GM23338 (cell line): Measurements from ENCODE around the gene ABHD14A. TPM values are rescaled to one million over a fixed set of nuclear protein-coding genes. Genes with fewer than 3 reads are reported as not detected.

Source experiments
- ATAC-seq: fragments of 200-7000 bp; cut with Tn5 transposase; 3 replicates; pipeline ENCODE4 v1.9.1; 2020
- DNase-seq: peaks from one replicate; pipeline ENCODE4 v3.0.0-alpha.2; 2015; ENCODE audit warnings: low spot score
- H2AFZ ChIP-seq: fragments of 200-600 bp; sonication (generic); 2 replicates; pipeline ENCODE4 v1.8.0; 2016; ENCODE audit warnings: antibody characterized with exemption, mild to moderate bottlenecking, moderate library complexity
- H3F3A ChIP-seq: fragments of 200-600 bp; sonication (generic); replicated peaks from 2 replicates; pipeline ENCODE4 v1.8.0; 2017; ENCODE audit warnings: antibody characterized with exemption, mixed run types, low read depth
- H3K27ac ChIP-seq: fragments of 200-600 bp; sonication (generic); 2 replicates; pipeline ENCODE4 v1.6.1; 2016; ENCODE audit warnings: low read depth
- H3K27me3 ChIP-seq: fragments of 200-600 bp; sonication (generic); 2 replicates; pipeline ENCODE4 v1.8.0; 2016; ENCODE audit warnings: mild to moderate bottlenecking, mixed run types, moderate library complexity; ENCODE audit not compliant: insufficient read depth
- H3K36me3 ChIP-seq: fragments of 200-600 bp; sonication (generic); 2 replicates; pipeline ENCODE4 v1.8.0; 2016; ENCODE audit warnings: mild to moderate bottlenecking; ENCODE audit not compliant: insufficient read depth
- H3K4me1 ChIP-seq: fragments of 200-600 bp; sonication (generic); 2 replicates; pipeline ENCODE4 v1.8.0; 2016; ENCODE audit warnings: mild to moderate bottlenecking, moderate library complexity; ENCODE audit not compliant: insufficient read depth
- H3K4me2 ChIP-seq: fragments of 200-600 bp; sonication (generic); 2 replicates; pipeline ENCODE4 v1.7.1; 2017; ENCODE audit warnings: mixed run types
- H3K4me3 ChIP-seq: fragments of 200-600 bp; sonication (generic); 2 replicates; pipeline ENCODE4 v1.6.1; 2016; ENCODE audit warnings: mixed run types
- H3K79me2 ChIP-seq: fragments of 200-600 bp; sonication (generic); replicated peaks from 2 replicates; pipeline ENCODE4 v1.8.0; 2017; ENCODE audit warnings: mild to moderate bottlenecking; ENCODE audit not compliant: insufficient read depth
- H3K9me2 ChIP-seq: fragments of 200-600 bp; sonication (generic); 2 replicates; pipeline ENCODE4 v1.8.0; 2017; ENCODE audit not compliant: insufficient read depth
- H4K20me1 ChIP-seq: fragments of 200-600 bp; sonication (generic); replicated peaks from 2 replicates; pipeline ENCODE4 v1.8.0; 2017; ENCODE audit warnings: mild to moderate bottlenecking; ENCODE audit not compliant: insufficient read depth
- H3K27ac Mint-ChIP-seq: 2 replicates; pipeline ENCODE4 v1.8.0; 2020; ENCODE audit warnings: inconsistent platforms, mild to moderate bottlenecking, moderate library complexity, mixed read lengths
- H3K27me3 Mint-ChIP-seq: 3 replicates; pipeline ENCODE4 v1.8.0; 2022; ENCODE audit warnings: low read depth, mild to moderate bottlenecking, moderate library complexity, mixed read lengths, inconsistent platforms; ENCODE audit not compliant: insufficient read depth, poor library complexity
- H3K36me3 Mint-ChIP-seq: 3 replicates; pipeline ENCODE4 v1.8.0; 2021; ENCODE audit warnings: low read depth, mild to moderate bottlenecking, inconsistent platforms, moderate library complexity, mixed read lengths
- H3K4me1 Mint-ChIP-seq: 3 replicates; pipeline ENCODE4 v1.8.0; 2020; ENCODE audit warnings: mild to moderate bottlenecking, inconsistent platforms, mixed read lengths
- H3K4me3 Mint-ChIP-seq: 3 replicates; pipeline ENCODE4 v1.8.0; 2021; ENCODE audit warnings: moderate library complexity, mild to moderate bottlenecking, inconsistent platforms, mixed read lengths
- H3K9me3 Mint-ChIP-seq: 3 replicates; pipeline ENCODE4 v1.8.0; 2020; ENCODE audit warnings: moderate library complexity, mild to moderate bottlenecking, inconsistent platforms, mixed read lengths
- CREB1 ChIP-seq: fragments of 250-450 bp; sonication (Bioruptor Pico); IDR thresholded peaks from 2 replicates; pipeline ENCODE4 v1.5.0; 2020; ENCODE audit warnings: low read depth, mild to moderate bottlenecking, moderate library complexity
- CTCF ChIP-seq, 2 experiments: fragments of 200-600 bp in 1 of 2; sonication (generic) in 1 of 2; conservative IDR thresholded peaks; 2 replicates each; pipeline versions ENCODE4 v1.5.1 to v1.6.1; 2016 to 2017; ENCODE audit warnings: antibody characterized with exemption in 2 of 2, low read depth in 2 of 2, mild to moderate bottlenecking in 2 of 2, moderate library complexity in 1 of 2
- ETS1 ChIP-seq: IDR thresholded peaks from 2 replicates; pipeline ENCODE4 v1.6.1; 2016; ENCODE audit warnings: antibody characterized with exemption
- EZH2 ChIP-seq: fragments of 200-600 bp; sonication (generic); IDR thresholded peaks from one replicate; pipeline ENCODE4 v1.8.0; 2017; ENCODE audit warnings: antibody characterized with exemption, mild to moderate bottlenecking, low read depth; ENCODE audit not compliant: unreplicated experiment
- EZH2phosphoT487 ChIP-seq: fragments of 200-600 bp; sonication (generic); IDR thresholded peaks from one replicate; pipeline ENCODE4 v1.8.1; 2018; ENCODE audit warnings: antibody characterized with exemption; ENCODE audit not compliant: unreplicated experiment
- JUNB ChIP-seq: IDR thresholded peaks from one replicate; pipeline ENCODE4 v1.6.1; 2016; ENCODE audit warnings: antibody characterized with exemption; ENCODE audit not compliant: unreplicated experiment
- NANOG ChIP-seq: IDR thresholded peaks from 2 replicates; pipeline ENCODE4 v1.6.1; 2016; ENCODE audit warnings: antibody characterized with exemption, borderline replicate concordance
- POLR2AphosphoS5 ChIP-seq: IDR thresholded peaks from 2 replicates; pipeline ENCODE4 v1.6.1; 2016; ENCODE audit warnings: antibody characterized with exemption, low read depth
- REST ChIP-seq: IDR thresholded peaks from one replicate; pipeline ENCODE4 v1.6.1; 2018; ENCODE audit warnings: antibody characterized with exemption; ENCODE audit not compliant: unreplicated experiment
- STAT1 ChIP-seq: IDR thresholded peaks from one replicate; pipeline ENCODE4 v1.6.1; 2016; ENCODE audit warnings: antibody characterized with exemption; ENCODE audit not compliant: unreplicated experiment
- ZNF114 ChIP-seq: fragments of 250-450 bp; sonication (Bioruptor Pico); IDR thresholded peaks from 2 replicates; pipeline ENCODE4 v1.5.0; 2020; ENCODE audit warnings: mild to moderate bottlenecking, moderate library complexity
- ZNF462 ChIP-seq: fragments of 250-450 bp; sonication (Bioruptor Pico); IDR thresholded peaks from 2 replicates; pipeline ENCODE4 v1.5.0; 2020; ENCODE audit warnings: mild to moderate bottlenecking, moderate library complexity
- polyA plus RNA-seq: library from polyadenylated mRNA; unstranded; fragments of >200 nt; fragmentation: Nextera tagmentation; extraction: Ambion mirVana; gene quantifications from 2 replicates; pipeline ENCODE4 v1.2.1, GENCODE V29; 2016
- total RNA-seq: library from RNA; depleted of rRNA; stranded (reverse); fragments of >200 nt; shearing (Covaris generic); gene quantifications from 2 replicates; pipeline ENCODE4 v1.2.3, GENCODE V29; 2014

The ABHD14A gene
- total and polyA plus RNA-seq, 2 experiments from 2014 or later = 7.8 to 12.7 TPM

GRCh38 chr3:51945926-51946705 is 28.7 kb upstream of the ABHD14A start:
- TF ChIP-seq ZNF114 (CRISPR knock-in tag) = no peak
- no peak for TF ChIP-seq JUNB
- TF ChIP-seq ETS1 = no peak
- TF ChIP-seq STAT1 = no peak
- TF ChIP-seq NANOG = no peak
- TF ChIP-seq EZH2phosphoT487 = no peak
- TF ChIP-seq CREB1 = no peak
- TF ChIP-seq EZH2 = no peak
- no peak for TF ChIP-seq REST
- no peak for TF ChIP-seq CTCF (conservative IDR thresholded peaks at IDR 0.05; ENCODE audit: low read depth in 2 of 2)
- no peak for TF ChIP-seq POLR2AphosphoS5
- no peak for TF ChIP-seq ZNF462 (CRISPR knock-in tag)
- no peak for DNase-seq
- Histone ChIP-seq H3K27me3 (peaks cover 8% of the 10 kb centered on the region; the same call in 1 of the 2 replicates), H3K9me2 (no peaks in the 10 kb centered on the region), H3F3A (no peaks in the 10 kb centered on the region), H3K4me3 (no peak overlapping the region), H2AFZ (no peak overlapping the region), H3K36me3 (no peaks in the 10 kb centered on the region), H3K4me2 (no peak overlapping the region), H3K79me2 (peaks cover 3% of the 10 kb centered on the region), H4K20me1 (no peaks in the 10 kb centered on the region), H3K27ac (no peak overlapping the region), H3K4me1 (no peaks in the 10 kb centered on the region)
- Mint-ChIP-seq H3K27ac (no peak overlapping the region), H3K36me3 (peaks cover 2% of the 10 kb centered on the region; the same call in 1 of the 3 replicates), H3K27me3 (peaks cover 23% of the 10 kb centered on the region), H3K9me3 (no peaks in the 10 kb centered on the region), H3K4me1 (peaks cover 5% of the 10 kb centered on the region; the same call in 2 of the 3 replicates), H3K4me3 (no peak overlapping the region)
- no peak for ATAC-seq
